Measurements from ENCODE around the gene ATRNL1. TPM values are rescaled to one million over a fixed set of nuclear protein-coding genes. Genes with fewer than 3 reads are reported as not detected.

ATRNL1 gene
- total RNA-seq, 4 donors from 2014 or later, result 0.93 to 19.0 (median 8.7) TPM

DNA sequence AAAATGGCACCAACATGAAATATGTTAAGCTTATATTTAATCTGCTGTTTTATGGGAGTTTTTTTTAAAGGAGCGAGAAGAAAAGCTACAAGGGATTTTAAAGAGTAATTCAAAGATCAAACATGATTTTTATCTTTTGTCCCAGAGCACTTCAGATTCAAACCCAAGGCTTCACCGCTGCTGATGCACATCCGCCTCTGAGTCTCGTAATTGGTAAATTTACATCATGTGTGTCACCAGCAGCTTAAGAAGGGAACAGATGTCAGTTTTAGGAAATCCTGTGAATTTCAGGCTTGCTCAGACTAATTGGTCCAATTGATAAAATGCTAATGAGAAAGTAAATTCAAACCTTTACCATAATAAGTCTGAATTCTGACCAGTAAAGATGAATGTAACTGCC lies 773.5 kb downstream of the ATRNL1 start:
- no peak for ATAC-seq
- no peak for TF ChIP-seq POLR2A (IDR thresholded peaks at IDR 0.05)
- TF ChIP-seq POLR2AphosphoS5 (IDR thresholded peaks at IDR 0.05), result no peak
- no peak for TF ChIP-seq EP300 (IDR thresholded peaks at IDR 0.05)
- TF ChIP-seq, protein P1, sequence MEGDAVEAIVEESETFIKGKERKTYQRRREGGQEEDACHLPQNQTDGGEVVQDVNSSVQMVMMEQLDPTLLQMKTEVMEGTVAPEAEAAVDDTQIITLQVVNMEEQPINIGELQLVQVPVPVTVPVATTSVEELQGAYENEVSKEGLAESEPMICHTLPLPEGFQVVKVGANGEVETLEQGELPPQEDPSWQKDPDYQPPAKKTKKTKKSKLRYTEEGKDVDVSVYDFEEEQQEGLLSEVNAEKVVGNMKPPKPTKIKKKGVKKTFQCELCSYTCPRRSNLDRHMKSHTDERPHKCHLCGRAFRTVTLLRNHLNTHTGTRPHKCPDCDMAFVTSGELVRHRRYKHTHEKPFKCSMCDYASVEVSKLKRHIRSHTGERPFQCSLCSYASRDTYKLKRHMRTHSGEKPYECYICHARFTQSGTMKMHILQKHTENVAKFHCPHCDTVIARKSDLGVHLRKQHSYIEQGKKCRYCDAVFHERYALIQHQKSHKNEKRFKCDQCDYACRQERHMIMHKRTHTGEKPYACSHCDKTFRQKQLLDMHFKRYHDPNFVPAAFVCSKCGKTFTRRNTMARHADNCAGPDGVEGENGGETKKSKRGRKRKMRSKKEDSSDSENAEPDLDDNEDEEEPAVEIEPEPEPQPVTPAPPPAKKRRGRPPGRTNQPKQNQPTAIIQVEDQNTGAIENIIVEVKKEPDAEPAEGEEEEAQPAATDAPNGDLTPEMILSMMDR (IDR thresholded peaks at IDR 0.05), result no peak

DNA sequence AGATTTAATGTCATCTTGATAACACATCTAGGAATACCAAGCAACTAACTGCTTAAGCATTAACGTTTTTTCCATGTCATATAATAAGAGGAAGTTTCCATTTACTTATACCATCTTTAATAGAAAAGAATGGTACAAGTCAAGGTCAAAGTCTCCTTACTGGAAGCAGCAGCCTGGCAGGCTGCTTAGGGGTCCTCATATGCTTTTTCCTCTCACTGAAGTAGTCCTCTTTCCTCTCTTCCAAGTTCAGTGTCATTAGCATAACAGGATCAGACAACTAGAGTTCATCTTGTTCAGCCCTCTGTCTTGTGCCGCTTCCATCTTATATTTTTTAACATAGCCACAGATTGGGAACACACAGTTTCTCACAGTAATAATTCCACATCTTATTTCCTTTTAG lies 774.1 kb downstream of the ATRNL1 start:
- no peak for TF ChIP-seq EP300 (IDR thresholded peaks at IDR 0.05)
- no peak for TF ChIP-seq POLR2A (IDR thresholded peaks at IDR 0.05)
- TF ChIP-seq POLR2AphosphoS5 (IDR thresholded peaks at IDR 0.05), result no peak
- TF ChIP-seq, protein P1 (IDR thresholded peaks at IDR 0.05), result no peak
- 55 to 56% methylated on average over 2 of the region's 2 CpGs for WGBS, 2 donors (ENCODE audit: low coverage in 1 of 2)
- no peaks in the 10 kb centered on the region for H3K36me3 ChIP-seq

More for the DNA sequence above, 773.5 kb downstream of the ATRNL1 start:
- Histone ChIP-seq H3K36me3 (no peaks in the 10 kb centered on the region), H3K27me3 (no peaks in the 10 kb centered on the region), H3K9me3 (no peaks in the 10 kb centered on the region), H3K27ac (no peak overlapping the region), H3K4me1 (no peaks in the 10 kb centered on the region), H3K4me3 (no peak overlapping the region)
- WGBS, 2 donors (ENCODE audit: low coverage in 1 of 2), result 91 to 97% methylated on average over 4 of the region's 4 CpGs

DNA sequence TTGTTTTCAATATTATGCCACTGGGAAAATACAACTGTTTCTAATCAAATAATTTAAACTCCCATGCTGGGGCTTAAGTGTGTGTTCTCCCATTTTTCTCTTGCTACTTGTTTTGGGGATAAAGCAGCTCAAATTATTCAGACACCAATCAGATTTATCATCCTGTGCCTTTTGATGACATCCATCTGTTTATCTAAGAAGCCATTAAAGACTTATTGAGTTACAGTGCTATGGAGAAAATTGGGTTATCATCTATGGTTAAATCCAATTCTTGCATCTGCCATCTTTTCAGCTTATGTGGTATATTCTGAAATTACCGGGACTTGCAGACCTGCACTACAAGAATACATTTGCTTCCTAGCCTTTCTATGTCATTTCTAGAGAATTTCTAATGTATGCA lies 778.7 kb downstream of the ATRNL1 start:
- no peak for ATAC-seq
- WGBS, 2 donors (ENCODE audit: low coverage in 1 of 2), result 83 to 100% methylated on average over 1 of the region's 1 CpG
- Histone ChIP-seq H3K4me3 (no peak overlapping the region), H3K9me3 (no peaks in the 10 kb centered on the region), H3K27ac (no peak overlapping the region), H3K27me3 (no peaks in the 10 kb centered on the region), H3K4me1 (no peaks in the 10 kb centered on the region), H3K36me3 (no peaks in the 10 kb centered on the region)
- TF ChIP-seq POLR2A (IDR thresholded peaks at IDR 0.05) (no peak), EP300 (IDR thresholded peaks at IDR 0.05) (no peak), POLR2AphosphoS5 (IDR thresholded peaks at IDR 0.05) (no peak)
- TF ChIP-seq, protein P1 (IDR thresholded peaks at IDR 0.05), result no peak

More for the DNA sequence above, 774.1 kb downstream of the ATRNL1 start:
- Histone ChIP-seq H3K27me3 (no peaks in the 10 kb centered on the region), H3K4me1 (no peaks in the 10 kb centered on the region), H3K4me3 (no peak overlapping the region), H3K27ac (no peak overlapping the region), H3K9me3 (no peaks in the 10 kb centered on the region)
- ATAC-seq, result no peak

DNA sequence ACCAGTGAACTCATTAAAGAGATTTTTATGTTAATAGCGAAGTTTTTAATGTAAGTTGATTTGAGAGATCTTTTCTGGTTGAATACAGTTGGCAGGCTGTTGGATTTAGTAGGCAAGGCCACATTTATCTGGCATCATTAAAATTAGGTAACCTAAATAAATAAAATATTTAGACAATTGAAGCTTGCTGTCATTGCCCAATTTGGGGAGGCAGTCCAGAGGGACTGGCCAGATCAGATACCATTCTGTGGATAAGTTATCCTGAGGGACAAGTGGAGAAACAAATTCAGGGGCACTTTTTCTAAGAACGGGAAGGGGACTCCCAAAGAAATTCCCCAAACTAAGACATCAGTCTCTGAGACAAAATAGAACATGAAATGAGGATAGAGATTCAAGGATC lies 782.0 kb downstream of the ATRNL1 start:
- Histone ChIP-seq H3K36me3 (no peaks in the 10 kb centered on the region), H3K27me3 (no peaks in the 10 kb centered on the region), H3K4me1 (no peaks in the 10 kb centered on the region), H3K9me3 (no peaks in the 10 kb centered on the region), H3K27ac (no peak overlapping the region), H3K4me3 (no peak overlapping the region)
- 90 to 95% methylated on average over 2 of the region's 2 CpGs for WGBS, 2 donors (ENCODE audit: low coverage in 1 of 2)
- TF ChIP-seq POLR2A (IDR thresholded peaks at IDR 0.05), result no peak
- no peak for TF ChIP-seq EP300 (IDR thresholded peaks at IDR 0.05)
- no peak for TF ChIP-seq POLR2AphosphoS5 (IDR thresholded peaks at IDR 0.05)
- TF ChIP-seq, protein P1 (IDR thresholded peaks at IDR 0.05), result no peak
- ATAC-seq, result no peak

DNA sequence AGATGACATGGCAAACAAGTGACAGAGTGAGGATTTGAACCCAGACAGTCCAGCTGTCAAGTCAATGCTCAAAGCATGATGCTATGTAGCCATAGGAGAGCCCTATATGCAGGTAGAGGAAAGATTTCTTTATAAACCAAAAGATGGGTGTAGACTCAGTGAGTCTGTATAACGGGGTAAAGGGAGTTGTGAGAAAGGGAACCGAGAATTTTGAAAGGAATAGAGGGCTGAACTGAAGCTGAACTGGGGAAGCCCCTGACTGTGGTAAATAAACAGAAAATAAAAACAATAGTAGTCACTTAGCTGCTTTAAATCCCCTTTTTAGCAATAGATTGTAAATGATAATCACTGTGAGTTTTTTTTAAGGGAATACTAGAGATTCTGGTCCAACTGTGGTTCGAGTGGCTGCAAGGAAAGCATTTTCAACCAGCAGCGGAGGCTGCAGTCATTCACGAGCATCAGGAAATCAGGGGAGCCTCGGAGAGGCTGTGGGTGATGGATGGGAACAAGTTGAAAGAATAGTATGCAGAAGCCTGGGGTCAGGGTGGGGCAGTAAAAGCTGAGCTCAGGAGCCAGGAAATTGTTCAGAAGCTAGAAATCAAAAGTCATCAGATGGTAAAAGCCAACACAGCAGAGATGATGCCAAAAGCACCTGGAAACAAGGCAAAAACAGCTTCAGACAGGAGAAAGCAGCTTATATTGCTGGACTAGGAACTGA lies 786.4 kb downstream of the ATRNL1 start:
- Histone ChIP-seq H3K36me3 (no peaks in the 10 kb centered on the region), H3K27me3 (no peaks in the 10 kb centered on the region), H3K27ac (no peak overlapping the region), H3K4me3 (no peak overlapping the region), H3K9me3 (no peaks in the 10 kb centered on the region), H3K4me1 (no peaks in the 10 kb centered on the region)
- no peak for ATAC-seq
- WGBS, 2 donors (ENCODE audit: low coverage in 1 of 2), result 49 to 62% methylated on average over 6 of the region's 6 CpGs
- TF ChIP-seq, protein P1 (IDR thresholded peaks at IDR 0.05), result no peak
- TF ChIP-seq POLR2AphosphoS5 (IDR thresholded peaks at IDR 0.05) (no peak), EP300 (IDR thresholded peaks at IDR 0.05) (no peak), POLR2A (IDR thresholded peaks at IDR 0.05) (no peak)
